ENCODE data around the gene MAP7. TPM values are rescaled to one million over a fixed set of nuclear protein-coding genes. Genes with fewer than 3 reads are reported as not detected.

MAP7 gene
- total and polyA plus RNA-seq, 2 experiments from 2014 or later = 4.1 to 13.8 TPM

- Histone ChIP-seq H3K27me3 (no peaks in the 10 kb centered on the region), H3K4me3 (no peak overlapping the region), H3K4me1 (ENCODE audit: low read depth) (no peaks in the 10 kb centered on the region), H3K36me3 (no peaks in the 10 kb centered on the region), H3K27ac (no peak overlapping the region), H3K9me3 (ENCODE audit: low read depth) (no peaks in the 10 kb centered on the region)
- TF ChIP-seq, protein P1, sequence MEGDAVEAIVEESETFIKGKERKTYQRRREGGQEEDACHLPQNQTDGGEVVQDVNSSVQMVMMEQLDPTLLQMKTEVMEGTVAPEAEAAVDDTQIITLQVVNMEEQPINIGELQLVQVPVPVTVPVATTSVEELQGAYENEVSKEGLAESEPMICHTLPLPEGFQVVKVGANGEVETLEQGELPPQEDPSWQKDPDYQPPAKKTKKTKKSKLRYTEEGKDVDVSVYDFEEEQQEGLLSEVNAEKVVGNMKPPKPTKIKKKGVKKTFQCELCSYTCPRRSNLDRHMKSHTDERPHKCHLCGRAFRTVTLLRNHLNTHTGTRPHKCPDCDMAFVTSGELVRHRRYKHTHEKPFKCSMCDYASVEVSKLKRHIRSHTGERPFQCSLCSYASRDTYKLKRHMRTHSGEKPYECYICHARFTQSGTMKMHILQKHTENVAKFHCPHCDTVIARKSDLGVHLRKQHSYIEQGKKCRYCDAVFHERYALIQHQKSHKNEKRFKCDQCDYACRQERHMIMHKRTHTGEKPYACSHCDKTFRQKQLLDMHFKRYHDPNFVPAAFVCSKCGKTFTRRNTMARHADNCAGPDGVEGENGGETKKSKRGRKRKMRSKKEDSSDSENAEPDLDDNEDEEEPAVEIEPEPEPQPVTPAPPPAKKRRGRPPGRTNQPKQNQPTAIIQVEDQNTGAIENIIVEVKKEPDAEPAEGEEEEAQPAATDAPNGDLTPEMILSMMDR (IDR thresholded peaks at IDR 0.05; ENCODE audit: low read depth, low read length) = no peak
- no peak for DNase-seq (ENCODE audit: low read depth in 1 of 2, low spot score in 1 of 2)
Measured at GRCh38 chr6:136568129-136568528, 17.9 kb upstream of the MAP7 start.

DNA sequence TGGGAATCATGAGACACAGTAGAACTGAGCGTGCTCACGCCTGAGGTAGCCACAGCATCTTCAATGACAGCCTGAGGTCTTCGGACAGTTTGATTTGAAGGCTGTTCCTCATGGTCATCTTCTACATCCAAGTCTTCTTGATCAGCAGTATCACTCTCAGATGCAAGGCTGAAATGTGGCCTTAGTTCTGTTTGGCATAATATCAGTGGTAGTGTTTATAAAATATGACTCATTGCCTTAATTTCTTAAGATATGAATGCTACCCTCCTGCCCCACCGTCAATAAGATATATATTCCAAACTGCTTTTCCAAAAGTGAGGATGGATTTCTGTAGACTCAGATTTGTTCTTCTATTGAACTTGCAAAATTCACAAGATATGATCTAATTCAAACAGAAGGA lies 17.5 kb upstream of the MAP7 start:
- H3K4me3 ChIP-seq = no peak overlapping the region
- no peaks in the 10 kb centered on the region for H3K27me3 ChIP-seq
- no peaks in the 10 kb centered on the region for H3K36me3 ChIP-seq
- no peak for DNase-seq (ENCODE audit: low read depth in 1 of 2, low spot score in 1 of 2)
- TF ChIP-seq, protein P1 (IDR thresholded peaks at IDR 0.05; ENCODE audit: low read depth, low read length) = no peak
- H3K27ac ChIP-seq = no peak overlapping the region
- no peaks in the 10 kb centered on the region for H3K4me1 ChIP-seq (ENCODE audit: low read depth)
- H3K9me3 ChIP-seq (ENCODE audit: low read depth) = no peaks in the 10 kb centered on the region

DNA sequence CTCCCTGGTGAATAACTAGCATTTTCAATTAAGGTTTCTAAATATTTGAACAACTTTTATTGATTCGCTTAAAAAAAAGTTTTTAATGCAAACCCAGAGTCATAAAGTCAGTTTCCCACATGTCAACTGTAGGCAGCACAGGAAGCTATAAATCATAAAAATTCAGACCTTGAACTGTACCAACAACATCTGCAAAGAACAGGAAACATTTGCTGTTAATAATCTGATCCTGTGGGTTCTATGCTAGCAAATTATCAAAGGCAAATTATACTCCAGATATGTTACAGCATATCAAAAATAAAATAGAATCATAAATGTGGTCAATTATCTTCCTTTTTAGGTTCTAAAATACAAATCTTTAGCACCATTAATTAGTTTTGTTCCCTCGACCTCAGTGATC lies 16.6 kb upstream of the MAP7 start:
- H3K36me3 ChIP-seq = no peaks in the 10 kb centered on the region

GRCh38 chr6:136566007-136566487 lies 15.8 kb upstream of the MAP7 start:
- Histone ChIP-seq H3K9me3 (ENCODE audit: low read depth) (no peaks in the 10 kb centered on the region), H3K4me3 (no peak overlapping the region), H3K27me3 (no peaks in the 10 kb centered on the region), H3K36me3 (no peaks in the 10 kb centered on the region), H3K27ac (no peak overlapping the region), H3K4me1 (ENCODE audit: low read depth) (no peaks in the 10 kb centered on the region)
- DNase-seq (ENCODE audit: low read depth in 1 of 2, low spot score in 1 of 2) = no peak
- TF ChIP-seq, protein P1 (IDR thresholded peaks at IDR 0.05; ENCODE audit: low read depth, low read length) = no peak

More for the DNA sequence above, 16.6 kb upstream of the MAP7 start:
- Histone ChIP-seq H3K4me1 (ENCODE audit: low read depth) (no peaks in the 10 kb centered on the region), H3K9me3 (ENCODE audit: low read depth) (no peaks in the 10 kb centered on the region), H3K27ac (no peak overlapping the region), H3K27me3 (no peaks in the 10 kb centered on the region), H3K4me3 (no peak overlapping the region)
- DNase-seq (ENCODE audit: low read depth in 1 of 2, low spot score in 1 of 2) = no peak
- TF ChIP-seq, protein P1 (IDR thresholded peaks at IDR 0.05; ENCODE audit: low read depth, low read length) = no peak

- H3K4me3 ChIP-seq = no peak overlapping the region
- H3K4me1 ChIP-seq (ENCODE audit: low read depth) = no peaks in the 10 kb centered on the region
- H3K9me3 ChIP-seq (ENCODE audit: low read depth) = no peaks in the 10 kb centered on the region
- no peak overlapping the region for H3K27ac ChIP-seq
- no peak for DNase-seq (ENCODE audit: low read depth in 1 of 2, low spot score in 1 of 2)
- TF ChIP-seq, protein P1 (IDR thresholded peaks at IDR 0.05; ENCODE audit: low read depth, low read length) = no peak
- no peaks in the 10 kb centered on the region for H3K27me3 ChIP-seq
- H3K36me3 ChIP-seq = no peaks in the 10 kb centered on the region
Measured at GRCh38 chr6:136564180-136564579, 14.0 kb upstream of the MAP7 start.
